Activated CD4-positive, alpha-beta T cell treated with anti-CD3 and anti-CD28 coated beads, Interleukin-2, Interleukin-6, amounts not matched to agents 100 ng/mL and 50 ng/mL, durations not matched to agents 16 hours and 8 hours (primary cell): Measurements from ENCODE around the gene KLF7.

Source experiments
- DNase-seq: peaks from one replicate; pipeline ENCODE4 v3.0.0-alpha.2; 2020

Gene KLF7

DNA sequence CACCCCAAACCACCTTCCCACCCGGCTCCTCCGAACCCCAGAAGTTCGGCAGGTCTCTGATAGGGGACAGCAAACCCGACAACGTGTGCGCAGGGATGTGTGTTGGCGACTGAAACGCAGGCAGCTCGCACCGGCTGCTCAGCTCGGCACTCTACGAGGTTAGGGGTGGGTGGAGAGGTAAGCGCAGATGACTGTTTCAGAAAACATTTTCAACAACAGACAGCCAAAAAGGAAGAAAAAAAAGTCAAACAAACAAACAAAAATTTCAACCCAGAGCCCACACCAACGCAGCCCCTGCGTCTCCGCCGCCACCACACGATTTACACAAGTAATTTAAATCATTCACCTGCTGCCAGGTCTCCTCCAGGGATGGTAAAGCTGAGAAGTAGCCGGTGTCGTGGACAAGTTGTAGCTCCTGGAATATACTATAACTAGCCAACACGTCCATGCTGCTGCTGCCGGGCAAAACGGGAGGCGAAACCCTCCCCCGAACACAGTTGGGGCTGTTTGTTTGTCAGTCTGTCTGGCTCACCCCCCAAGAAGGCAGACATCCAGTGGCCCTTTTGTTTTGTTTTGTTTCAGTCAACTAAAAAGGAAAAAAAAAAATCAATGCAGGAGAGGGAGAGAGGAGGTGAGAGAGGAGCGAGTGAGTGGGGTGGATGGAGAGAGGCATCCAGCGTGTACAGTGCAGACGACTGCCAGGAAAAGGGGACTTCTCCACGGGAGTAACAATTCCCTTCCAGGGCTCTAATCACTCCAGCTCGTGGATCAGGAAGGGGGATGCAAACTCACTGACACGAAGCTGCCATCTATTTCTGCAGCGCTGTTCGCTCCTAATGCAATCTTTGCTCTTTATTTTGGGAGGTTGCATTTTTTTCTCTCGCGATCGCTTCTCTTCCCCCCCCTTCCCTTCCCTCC, at the start of gene KLF7:
TSS of gene KLF7 (minus strand) at position 828 of the 918 bp plus-strand sequence. CDS start at position 448, 380 bp downstream.
- peak; percentile 55 for DNase-seq

DNA sequence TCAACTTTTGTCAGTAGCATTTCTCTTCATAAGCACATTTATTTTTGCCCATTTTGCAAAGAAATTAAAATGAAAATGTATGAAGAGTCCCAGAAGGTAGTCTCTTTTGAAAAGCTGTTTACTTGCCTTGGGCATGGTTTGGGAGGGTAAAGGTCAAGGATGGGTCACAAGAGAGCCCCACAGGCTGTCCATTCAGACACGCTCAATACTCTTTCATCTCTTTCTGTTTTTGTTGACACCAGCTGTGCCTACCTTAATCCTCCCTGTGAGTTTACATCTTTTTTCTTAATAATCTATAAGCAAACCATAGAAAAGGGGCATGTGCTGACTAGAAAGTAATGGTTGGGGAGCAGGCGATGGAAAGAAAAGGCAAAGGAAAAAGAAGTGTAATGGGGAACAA, 49.6 kb upstream of the KLF7 start:
- no peak for DNase-seq

DNA sequence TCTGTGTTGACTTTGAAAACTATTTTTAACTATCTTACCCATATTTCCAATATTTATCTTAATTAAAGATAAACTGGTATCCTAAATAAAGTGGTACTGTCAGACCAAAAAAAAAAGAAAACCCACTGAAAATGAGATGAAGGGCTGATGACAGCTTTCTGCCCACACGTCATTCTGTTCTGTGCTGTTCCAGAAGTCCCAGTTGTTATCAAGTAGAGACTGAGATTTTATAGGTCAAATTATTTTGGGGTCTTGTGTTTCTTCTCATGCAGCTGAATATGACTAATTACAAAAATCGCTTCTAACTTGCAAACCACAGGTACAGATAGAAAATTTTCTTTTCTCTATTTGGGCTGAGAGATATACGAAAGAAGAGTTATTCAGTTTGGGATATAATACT, 48.7 kb upstream of the KLF7 start:
- no peak for DNase-seq

DNA sequence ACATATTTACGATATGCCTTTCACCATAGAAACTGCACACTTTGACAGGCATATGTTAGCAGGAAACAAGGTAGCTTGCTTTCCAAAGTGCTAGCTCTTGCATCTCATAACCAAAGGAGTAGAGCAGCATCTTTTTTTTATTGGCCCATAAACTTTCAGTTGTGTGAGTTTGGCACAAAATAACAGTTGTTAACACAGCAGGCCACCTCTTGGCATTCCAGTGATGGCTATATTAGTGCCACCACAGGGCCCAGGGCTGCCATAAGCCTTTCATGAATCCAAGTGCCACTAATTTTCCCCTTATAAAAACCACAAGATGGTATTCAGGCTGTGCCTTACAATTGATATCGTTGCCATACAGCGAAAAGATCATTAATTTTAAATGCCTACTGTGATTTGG, 40.3 kb upstream of the KLF7 start:
- DNase-seq, result no peak

DNA sequence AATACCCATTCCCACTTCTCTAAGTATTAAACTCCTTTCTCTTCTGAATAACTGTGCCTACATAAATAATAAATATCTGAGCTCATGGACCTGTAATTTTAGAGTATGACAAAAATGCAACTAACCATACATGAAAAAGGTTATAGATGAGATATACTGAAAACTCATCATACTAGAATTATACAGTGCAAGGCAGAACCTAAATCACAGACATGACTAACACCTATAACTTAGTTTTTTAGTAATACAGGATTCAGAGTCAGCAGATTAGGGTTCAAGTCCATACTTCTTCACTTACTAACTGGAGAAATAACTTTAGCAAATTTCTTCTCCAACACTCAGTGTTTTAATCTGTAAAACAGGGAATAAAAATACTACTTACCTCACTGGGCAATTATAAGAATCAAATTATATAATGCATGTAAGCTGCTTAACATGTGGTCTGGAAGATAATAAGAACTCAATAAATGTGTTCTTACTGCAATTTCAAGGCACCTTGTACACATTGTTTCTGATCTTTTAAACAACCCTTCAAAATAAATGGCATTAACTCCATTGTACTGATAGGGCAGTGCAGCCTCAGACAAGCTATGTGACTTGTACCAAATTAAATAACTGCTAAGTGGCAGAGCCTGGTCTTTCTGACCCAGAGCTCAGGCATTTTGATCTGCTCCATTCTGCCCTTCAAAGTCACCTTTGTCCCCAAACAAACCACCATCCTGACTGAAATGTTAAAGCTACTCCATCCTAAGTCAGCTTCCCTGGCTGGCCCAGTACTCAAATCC, 39.6 kb upstream of the KLF7 start:
- no peak for DNase-seq

- no peak for DNase-seq
These were observed 37.3 kb upstream of the KLF7 start for GRCh38 chr2:207203056-207203455.

GRCh38 chr2:207202645-207203044, 36.9 kb upstream of the KLF7 start:
- DNase-seq, result peak; percentile 17

GRCh38 chr2:207201416-207201815, 35.7 kb upstream of the KLF7 start:
- no peak for DNase-seq

DNA sequence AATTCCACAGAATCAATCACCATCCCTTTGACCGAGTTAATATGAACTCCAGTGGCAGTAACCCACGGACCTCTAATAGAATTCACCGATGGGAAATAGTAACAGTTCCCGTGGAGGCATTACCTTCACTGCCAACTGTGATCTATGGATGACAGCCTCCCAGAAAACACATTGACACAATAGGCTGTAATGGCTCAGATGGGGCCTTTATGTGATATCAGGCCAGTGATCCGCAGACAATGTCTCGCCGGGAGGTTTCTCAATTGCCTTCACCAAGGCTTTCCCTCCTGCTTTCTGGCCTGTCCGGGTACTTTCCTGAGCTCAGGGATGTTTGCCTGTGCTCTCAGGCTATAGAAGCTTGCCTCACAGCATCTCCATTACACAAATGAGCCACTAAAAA, 34.4 kb upstream of the KLF7 start:
- DNase-seq, result no peak

- DNase-seq, result no peak
These were observed 28.3 kb upstream of the KLF7 start for GRCh38 chr2:207194028-207194427.

- DNase-seq, result no peak
These were observed 23.1 kb upstream of the KLF7 start for GRCh38 chr2:207188626-207189419.

DNA sequence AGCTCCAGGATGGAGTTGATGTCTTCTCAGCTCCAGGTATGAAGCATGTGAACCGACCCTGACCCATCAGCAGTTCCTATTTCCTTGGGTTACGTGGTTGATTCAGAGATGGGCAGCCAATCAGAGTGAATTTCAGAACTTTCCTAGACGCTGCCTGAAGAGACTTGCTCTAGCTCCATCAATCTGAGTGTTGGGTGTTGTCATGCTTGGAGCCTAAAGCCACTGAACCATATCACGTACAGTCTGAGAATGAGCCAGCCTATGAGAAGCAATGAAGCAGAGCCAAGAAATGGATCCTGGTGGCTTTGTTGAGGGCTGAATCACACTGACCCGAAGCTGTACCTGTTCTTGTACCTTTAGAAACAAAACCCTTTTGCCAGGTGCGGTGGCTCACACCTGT, 19.6 kb upstream of the KLF7 start:
- no peak for DNase-seq

- no peak for DNase-seq
These were observed 19.0 kb upstream of the KLF7 start for GRCh38 chr2:207184768-207185167.

DNA sequence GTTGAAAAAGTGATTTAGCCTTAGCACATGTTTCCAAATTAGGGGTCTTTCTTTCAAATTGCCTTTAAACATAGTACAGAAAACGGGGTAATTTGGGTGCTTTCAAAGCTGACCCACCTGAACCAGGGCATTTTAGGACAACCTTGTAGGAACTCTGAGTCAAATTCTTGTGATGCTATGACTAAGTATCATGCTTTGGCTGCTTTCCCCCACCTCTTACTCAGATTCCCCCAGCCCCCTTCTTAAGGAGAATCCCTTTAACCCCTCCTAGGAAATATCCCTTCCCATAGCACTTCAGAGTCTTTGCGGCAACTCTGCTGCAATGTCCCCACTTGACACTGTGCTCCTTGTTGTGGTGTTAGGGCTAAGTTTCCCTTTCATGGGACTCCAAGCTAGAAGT, 18.6 kb upstream of the KLF7 start:
- DNase-seq, result no peak

- no peak for DNase-seq
These were observed 17.8 kb upstream of the KLF7 start for GRCh38 chr2:207183506-207183905.

DNA sequence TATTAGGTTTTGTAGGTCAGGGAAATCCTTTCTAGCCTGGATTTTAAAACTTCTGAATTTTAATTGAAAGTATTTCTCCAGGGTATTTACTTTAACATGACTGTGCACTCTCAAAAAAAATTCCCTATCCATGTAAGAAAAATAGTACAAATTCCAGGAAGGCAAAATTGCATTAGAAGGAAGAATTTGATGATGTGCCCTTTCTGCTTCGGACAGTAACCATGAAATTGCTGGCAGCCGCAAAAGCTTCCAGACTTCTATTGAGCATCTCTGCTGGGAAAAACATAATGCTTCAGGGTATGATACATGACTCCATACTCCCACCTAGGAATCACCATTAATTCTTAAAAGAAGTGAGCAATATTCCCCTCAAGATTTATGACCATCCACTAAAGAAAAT, 17.2 kb upstream of the KLF7 start:
- DNase-seq, result no peak

- DNase-seq, result no peak
These were observed 16.0 kb upstream of the KLF7 start for GRCh38 chr2:207181526-207182274.

- DNase-seq, result no peak
These were observed 15.0 kb upstream of the KLF7 start for GRCh38 chr2:207180741-207181140.

GRCh38 chr2:207176247-207176646, 10.5 kb upstream of the KLF7 start:
- DNase-seq, result no peak

DNA sequence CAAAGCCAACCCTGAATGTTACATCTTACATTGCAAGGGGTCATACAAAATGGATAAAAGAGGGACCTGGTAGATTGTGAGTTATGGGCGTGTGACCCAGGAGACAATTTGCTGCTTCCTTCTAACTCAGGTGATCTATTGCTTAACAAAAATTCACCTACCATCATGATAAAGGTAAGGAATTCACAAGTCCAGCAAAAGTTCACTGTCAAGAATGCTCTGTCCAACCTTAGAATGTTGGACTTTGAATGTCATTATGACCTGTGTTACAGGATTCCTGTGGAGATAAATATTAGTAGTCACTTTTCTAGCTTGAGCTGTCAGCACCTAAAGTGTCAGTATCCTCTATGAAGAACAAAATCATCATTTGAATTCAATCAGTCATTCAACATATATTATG, 7.9 kb upstream of the KLF7 start:
- DNase-seq, result no peak

GRCh38 chr2:207167099-207167923, 1.6 kb upstream of the KLF7 start:
- DNase-seq, result peak; percentile 30
